NCI-H1092 (cell line): Measurements from ENCODE around the gene SETD2.
"Not testable (repeated sequence)": the region's sequence is repeated elsewhere in the genome, so short reads cannot be mapped to it uniquely, and the experiment has no call there.

Source experiments
- DNase-seq: peaks from one replicate; lab custom pipeline; 2025; lab: John Stamatoyannopoulos, UW

Gene SETD2

DNA sequence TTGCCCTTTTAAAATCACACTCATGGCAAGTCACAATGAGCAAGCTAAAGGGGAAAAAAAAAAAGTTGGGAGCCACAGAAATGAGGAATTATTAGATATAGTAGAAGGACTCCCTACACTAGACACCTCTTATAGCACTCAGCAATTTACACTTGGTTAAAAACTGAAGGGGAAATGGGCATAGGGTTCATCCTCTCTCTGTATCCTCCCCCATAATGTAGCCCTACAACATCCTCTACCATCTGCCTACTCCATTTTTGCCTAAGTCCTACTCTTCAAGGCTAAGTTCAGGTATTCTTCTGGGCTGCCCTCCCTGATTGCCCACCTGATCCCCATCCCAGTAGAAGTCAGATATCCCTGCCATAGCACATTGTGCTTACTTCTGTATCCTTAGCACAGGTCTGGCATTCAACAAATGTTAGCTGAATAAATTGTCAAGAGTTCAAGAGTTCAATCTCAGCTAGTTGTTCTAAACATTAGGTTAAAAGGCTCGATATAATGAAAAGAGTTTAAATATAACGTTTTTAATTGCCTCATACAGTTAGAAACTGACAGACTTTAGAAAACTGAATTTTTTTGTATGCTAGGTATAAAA lies 14.5 kb downstream of the SETD2 start:
- DNase-seq = no peak

- DNase-seq = no peak
Measured at GRCh38 chr3:47145272-47145671, 18.6 kb downstream of the SETD2 start.

GRCh38 chr3:47143068-47143467 lies 20.8 kb downstream of the SETD2 start:
- DNase-seq = no peak

DNA sequence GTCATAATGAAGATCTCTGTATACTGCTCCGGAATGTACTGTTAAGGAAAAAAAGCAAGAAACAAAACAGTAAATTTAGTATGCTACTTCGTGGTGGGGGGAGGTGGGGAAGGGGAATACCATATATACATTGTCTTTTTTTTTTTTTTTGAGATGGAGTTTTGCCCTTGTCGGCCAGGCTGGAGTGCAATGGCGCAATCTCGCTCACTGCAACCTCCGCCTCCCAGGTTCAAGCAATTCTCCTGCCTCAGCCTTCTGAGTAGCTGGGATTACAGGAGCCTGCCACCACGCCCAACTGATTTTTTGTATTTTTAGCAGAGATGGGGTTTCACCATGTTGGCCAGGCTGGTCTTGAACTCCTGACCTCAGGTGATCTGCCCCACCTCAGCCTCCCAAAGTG lies 21.4 kb downstream of the SETD2 start:
- not testable (repeated sequence) for DNase-seq

- not testable (repeated sequence) for DNase-seq
Measured at GRCh38 chr3:47140973-47141461, 22.9 kb downstream of the SETD2 start.

- not testable (repeated sequence) for DNase-seq
Measured at GRCh38 chr3:47140553-47140952, 23.4 kb downstream of the SETD2 start.

- DNase-seq = no peak
Measured at GRCh38 chr3:47134311-47134710, 29.6 kb downstream of the SETD2 start.

DNA sequence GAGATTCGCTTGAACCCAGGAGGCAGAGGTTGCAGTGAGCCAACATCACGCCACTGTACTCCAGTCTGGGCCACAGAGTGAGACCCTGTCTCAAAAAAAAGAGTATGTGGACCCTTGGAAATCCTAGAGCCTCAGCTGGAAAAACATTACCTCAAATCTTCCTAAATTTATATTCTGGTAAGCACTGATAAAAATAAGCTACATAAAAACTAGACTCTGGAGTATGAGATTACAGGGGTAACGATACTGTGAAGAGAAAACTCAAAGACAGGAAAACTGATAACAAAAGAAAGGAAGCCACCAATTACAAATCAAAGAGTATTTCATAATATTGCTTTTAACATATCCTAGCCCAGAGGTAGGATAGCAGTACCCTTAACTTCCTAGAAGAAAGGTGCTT lies 30.3 kb downstream of the SETD2 start:
- no peak for DNase-seq

DNA sequence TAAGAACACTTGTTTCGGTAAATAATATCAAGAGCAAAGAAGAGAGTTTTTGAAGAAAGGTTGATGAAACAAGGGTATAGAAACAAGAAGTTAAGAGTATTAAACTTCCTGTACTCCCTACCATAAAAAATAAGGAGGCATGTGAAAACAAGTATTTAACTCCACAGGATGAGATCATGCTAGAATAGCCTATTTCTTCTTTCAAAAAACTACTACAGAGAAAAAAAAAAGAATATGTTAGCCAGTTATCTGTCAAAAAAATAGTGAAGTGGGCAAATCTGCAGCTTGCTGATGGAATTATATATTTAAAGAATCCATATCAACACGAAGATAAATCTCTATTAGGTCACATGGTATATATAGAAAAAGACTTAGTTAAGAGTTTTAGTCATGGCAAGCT lies 33.4 kb downstream of the SETD2 start:
- DNase-seq = no peak

- DNase-seq = no peak
Measured at GRCh38 chr3:47128137-47128536, 35.8 kb downstream of the SETD2 start.

GRCh38 chr3:47123857-47124256 lies 40.1 kb downstream of the SETD2 start:
- no peak for DNase-seq

GRCh38 chr3:47121409-47121808 lies 42.5 kb downstream of the SETD2 start:
- DNase-seq = no peak

GRCh38 chr3:47120138-47120537 lies 43.8 kb downstream of the SETD2 start:
- no peak for DNase-seq

DNA sequence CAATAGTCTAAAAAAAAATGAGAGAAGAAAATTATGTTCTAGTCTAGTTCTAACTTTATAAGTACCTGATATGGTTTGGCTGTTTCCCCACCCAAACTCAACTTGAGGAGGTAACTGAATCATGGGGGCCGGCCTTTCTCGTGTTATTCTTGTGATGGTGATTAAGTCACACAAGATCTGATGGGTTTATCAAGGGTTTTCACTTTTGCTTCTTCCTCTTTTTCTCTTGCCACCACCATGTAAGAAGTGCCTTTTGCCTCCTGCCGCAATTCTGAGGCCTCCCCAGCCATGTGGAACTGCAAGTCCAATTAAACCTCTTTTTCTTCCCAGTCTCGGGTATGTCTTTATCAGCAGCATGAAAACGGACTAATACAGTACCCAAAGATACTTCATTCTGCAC lies 44.5 kb downstream of the SETD2 start:
- DNase-seq = not testable (repeated sequence)

- no peak for DNase-seq
Measured at GRCh38 chr3:47117807-47118364, 46.0 kb downstream of the SETD2 start.

DNA sequence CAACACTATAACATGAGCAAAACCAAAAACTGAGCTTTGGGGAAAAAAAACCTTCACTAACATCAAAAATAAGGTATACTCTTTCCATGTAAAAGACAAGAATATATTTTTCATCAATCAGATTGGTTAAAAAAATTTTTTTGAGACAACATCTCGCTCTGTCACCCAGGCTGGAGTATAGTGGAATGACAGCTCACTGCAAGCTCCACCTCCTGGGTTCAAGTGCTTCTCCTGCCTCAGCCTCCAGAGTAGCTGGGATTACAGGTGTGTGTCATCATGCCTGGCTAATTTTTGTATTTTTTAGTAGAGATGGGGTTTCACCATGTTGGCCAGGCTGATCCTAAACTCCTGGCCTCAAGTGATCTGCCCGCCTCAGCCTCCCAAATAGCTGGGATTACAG lies 48.4 kb downstream of the SETD2 start:
- DNase-seq = not testable (repeated sequence)

DNA sequence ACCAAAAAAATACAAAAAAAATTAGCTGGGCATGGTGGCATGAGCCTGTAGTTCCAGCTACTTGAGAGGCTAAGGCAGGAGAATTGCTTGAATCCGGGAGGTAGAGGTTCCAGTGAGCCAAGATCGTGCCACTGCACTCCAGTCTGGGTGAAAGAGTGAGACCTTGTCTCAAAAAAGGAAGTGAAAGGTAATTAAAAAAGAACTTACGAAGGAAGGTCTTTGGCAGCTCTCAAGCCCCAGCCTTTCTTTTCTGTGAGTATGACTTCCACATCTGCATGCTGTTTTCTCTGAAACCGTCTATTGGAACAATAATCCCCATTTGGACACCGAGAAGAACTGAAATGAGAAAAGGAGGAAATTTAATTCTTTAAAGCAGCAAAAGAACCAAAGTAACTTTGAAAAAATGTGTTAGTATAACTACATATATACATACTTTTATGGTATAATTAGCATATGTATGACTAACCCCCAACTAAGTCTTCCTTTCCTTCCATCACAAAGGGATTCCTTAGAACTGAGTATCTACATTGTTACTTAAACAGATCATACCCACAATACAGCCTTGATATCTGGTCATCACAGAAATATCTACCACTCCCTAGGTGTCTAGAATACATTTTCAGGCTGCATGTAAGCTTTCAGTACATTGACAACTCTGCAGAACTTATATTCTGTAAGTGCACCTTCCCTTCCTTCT lies 50.1 kb downstream of the SETD2 start:
- DNase-seq = no peak

- no peak for DNase-seq
Measured at GRCh38 chr3:47112997-47113396, 50.9 kb downstream of the SETD2 start.

GRCh38 chr3:47109393-47109792 lies 54.5 kb downstream of the SETD2 start:
- no peak for DNase-seq

- DNase-seq = no peak
Measured at GRCh38 chr3:47108546-47108945, 55.4 kb downstream of the SETD2 start.

DNA sequence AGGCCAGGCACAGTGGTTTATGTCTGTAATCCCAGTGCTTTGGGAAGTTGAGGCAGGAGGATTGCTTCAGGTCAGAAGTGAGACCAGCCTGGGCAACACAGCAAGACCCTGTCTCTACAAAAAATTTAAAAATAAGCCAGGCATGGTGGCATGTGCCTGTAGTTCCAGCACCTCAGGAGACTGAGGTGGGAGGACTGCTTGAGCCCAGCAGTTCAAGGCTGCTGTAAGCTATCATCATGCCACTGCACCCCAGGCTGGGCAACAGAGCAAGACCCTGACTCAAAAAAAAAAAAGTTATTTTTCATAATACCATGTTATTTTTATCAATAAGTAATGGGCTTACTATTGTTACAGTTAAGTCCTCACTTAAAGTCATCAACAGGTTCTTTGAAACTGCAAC lies 59.7 kb downstream of the SETD2 start:
- DNase-seq = no peak

- DNase-seq = no peak
Measured at GRCh38 chr3:47103619-47104018, 60.3 kb downstream of the SETD2 start.

DNA sequence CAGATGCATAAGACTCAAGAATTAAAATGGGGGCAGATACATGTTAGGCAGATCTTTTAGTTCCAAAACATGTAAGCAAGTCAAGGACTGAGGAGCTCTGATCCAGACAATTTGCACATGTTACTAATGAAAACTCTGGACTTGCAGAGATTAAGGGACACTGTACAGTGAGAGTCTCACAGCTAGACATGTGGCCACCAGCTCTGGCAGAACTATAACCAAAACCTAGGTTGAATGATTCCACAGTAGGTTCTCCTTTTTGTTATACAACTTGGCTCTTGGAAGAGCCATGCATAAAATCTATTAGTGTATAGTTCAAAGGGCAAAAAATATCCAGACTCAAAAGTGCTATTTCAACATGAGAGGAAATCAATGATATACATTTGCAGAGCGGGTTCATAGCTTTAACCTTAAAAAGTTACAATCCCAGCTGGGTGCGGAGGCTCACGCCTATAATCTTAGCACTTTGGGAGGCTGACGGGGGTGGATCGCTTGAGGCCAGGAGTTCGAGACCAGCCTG lies 61.8 kb downstream of the SETD2 start:
- no peak for DNase-seq
